Colonic mucosa (tissue), 4 donors: ENCODE data around the gene LY6G6C. TPM values are rescaled to one million over a fixed set of nuclear protein-coding genes. Genes with fewer than 3 reads are reported as not detected.

ENCODE experiments used
- DNase-seq: peaks from one replicate; pipeline ENCODE4 v3.0.0-alpha.2; 2020
- H3K27ac ChIP-seq: fragments of 200-600 bp; one replicate; pipeline ENCODE4 v1.8.0; 2021
- H3K27me3 ChIP-seq: fragments of 200-600 bp; one replicate; pipeline ENCODE4 v1.8.0; 2021
- H3K36me3 ChIP-seq: fragments of 200-600 bp; one replicate; pipeline ENCODE4 v1.8.0; 2021
- H3K4me1 ChIP-seq: fragments of 200-600 bp; one replicate; pipeline ENCODE4 v1.8.0; 2021; ENCODE audit warnings: mild to moderate bottlenecking
- H3K4me3 ChIP-seq: fragments of 200-600 bp; one replicate; pipeline ENCODE4 v1.8.0; 2021
- H3K9ac ChIP-seq, 2 donors: one replicate each; pipeline ENCODE4 v1.7.0; 2013; ENCODE audit warnings: control low read depth in 2 of 2, low read depth in 2 of 2, low read length in 2 of 2
- H3K9me3 ChIP-seq: fragments of 200-600 bp; one replicate; pipeline ENCODE4 v1.8.0; 2021
- intact Hi-C: fragments of 100-400 bp; cut with DNase I; formaldehyde crosslinking; loops from one replicate; pipeline ENCODE4 v1.14.1; 2022
- total RNA-seq, 2 donors: library from RNA; stranded (reverse); fragmentation: NEBNext Ultra II Directional in 1 of 2; extraction: Animal tissue kit (Norgen Biotek cat#: 25700) in 1 of 2; gene quantifications; one replicate each; pipeline ENCODE4 v1.2.1, GENCODE V29; 2021
- TF ChIP-seq, protein P1 (sequence below): fragments of 200-600 bp; IDR thresholded peaks from one replicate; pipeline ENCODE4 v1.8.0; 2022; ENCODE audit warnings: antibody characterized with exemption, mild to moderate bottlenecking
- donor health status: healthy.
- donor health status: DM: no; HTN: no; CAD: no.
- donor health status: DM: no; HTN: no; CAD: no.

Gene LY6G6C
- total RNA-seq, 2 donors from 2014 or later = 2.3 TPM; not detected in 1

DNA sequence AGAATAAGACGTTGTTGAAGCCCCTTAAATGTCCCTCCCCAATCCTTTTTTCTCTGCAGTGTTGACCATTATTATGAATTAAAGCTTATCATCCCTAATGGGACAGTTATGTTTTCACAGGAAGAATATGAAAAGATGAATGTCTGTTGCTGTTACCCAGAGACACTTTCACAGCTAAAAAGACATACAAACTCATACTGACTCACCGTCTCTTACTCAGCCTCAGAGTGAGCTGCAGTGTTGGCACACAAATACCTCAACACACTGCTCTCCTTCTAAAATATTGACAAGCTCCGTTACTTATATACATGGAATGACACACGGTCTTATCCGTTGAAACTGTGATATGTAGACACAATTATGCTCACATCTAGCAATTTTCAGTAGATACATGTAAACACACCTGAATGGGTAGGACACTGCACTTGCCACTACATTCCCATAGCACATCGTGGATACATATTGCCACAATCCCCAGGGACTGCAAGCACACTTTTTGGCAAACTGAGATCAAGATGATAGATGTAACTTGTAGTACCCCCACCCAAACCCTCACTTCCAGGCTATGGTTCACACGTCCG lies 31.3 kb upstream of the LY6G6C start:
- H3K9ac ChIP-seq = no peak overlapping the region
- H3K4me1 ChIP-seq = no peaks in the 10 kb centered on the region
- TF ChIP-seq, protein P1, sequence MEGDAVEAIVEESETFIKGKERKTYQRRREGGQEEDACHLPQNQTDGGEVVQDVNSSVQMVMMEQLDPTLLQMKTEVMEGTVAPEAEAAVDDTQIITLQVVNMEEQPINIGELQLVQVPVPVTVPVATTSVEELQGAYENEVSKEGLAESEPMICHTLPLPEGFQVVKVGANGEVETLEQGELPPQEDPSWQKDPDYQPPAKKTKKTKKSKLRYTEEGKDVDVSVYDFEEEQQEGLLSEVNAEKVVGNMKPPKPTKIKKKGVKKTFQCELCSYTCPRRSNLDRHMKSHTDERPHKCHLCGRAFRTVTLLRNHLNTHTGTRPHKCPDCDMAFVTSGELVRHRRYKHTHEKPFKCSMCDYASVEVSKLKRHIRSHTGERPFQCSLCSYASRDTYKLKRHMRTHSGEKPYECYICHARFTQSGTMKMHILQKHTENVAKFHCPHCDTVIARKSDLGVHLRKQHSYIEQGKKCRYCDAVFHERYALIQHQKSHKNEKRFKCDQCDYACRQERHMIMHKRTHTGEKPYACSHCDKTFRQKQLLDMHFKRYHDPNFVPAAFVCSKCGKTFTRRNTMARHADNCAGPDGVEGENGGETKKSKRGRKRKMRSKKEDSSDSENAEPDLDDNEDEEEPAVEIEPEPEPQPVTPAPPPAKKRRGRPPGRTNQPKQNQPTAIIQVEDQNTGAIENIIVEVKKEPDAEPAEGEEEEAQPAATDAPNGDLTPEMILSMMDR = no peak
- intact Hi-C loops = no loop called here
- no peaks in the 10 kb centered on the region for H3K9me3 ChIP-seq
- no peak for DNase-seq
- H3K36me3 ChIP-seq = no peaks in the 10 kb centered on the region
- no peak overlapping the region for H3K27ac ChIP-seq
- no peak overlapping the region for H3K4me3 ChIP-seq
- H3K27me3 ChIP-seq = no peaks in the 10 kb centered on the region

- no peak for DNase-seq
- TF ChIP-seq, protein P1 = no peak
- Histone ChIP-seq H3K4me1 (no peaks in the 10 kb centered on the region), H3K36me3 (no peaks in the 10 kb centered on the region), H3K9ac (no peak overlapping the region), H3K27me3 (no peaks in the 10 kb centered on the region), H3K9me3 (no peaks in the 10 kb centered on the region), H3K27ac (no peak overlapping the region), H3K4me3 (no peak overlapping the region)
- intact Hi-C loops = no loop called here
Observed at GRCh38 chr6:31750411-31751022, 29.0 kb upstream of the LY6G6C start.

DNA sequence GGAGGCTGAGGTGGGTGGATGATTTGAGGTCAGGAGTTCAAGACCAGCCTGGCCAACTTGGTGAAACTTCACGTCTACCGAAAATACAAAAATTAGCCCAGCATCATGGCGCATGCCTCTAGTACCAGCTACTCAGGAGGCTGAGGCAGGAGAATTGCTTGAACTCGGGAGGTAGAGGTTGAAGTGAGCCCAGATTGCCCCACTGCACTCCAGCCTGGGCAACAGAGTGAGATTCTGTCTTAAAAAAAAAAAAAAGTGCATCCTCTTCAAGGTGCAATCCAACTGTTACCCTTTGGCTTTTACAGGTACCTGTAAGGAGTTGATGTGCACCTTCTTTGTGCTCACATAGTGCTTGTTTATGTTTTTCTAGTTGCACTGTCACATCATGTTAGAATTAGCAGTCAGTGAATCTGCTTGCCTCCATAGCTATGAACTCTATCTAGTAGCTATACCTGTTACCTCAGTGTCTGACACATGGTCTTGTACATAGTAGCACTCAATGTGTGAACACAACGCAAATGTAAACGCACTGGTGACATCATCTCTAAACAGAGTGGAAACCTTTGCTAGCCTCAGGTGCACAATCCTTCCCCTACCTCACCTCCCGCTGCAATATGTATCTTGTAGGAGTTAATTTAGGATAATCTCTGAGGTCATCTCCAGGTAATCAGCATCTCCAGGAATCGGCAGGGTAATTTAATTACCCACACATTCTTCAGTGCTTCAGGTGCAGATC lies 27.9 kb upstream of the LY6G6C start:
- no peaks in the 10 kb centered on the region for H3K9me3 ChIP-seq
- no peak overlapping the region for H3K9ac ChIP-seq
- no peak for DNase-seq
- no peak overlapping the region for H3K4me3 ChIP-seq
- H3K4me1 ChIP-seq = no peaks in the 10 kb centered on the region
- intact Hi-C loops = no loop called here
- H3K27me3 ChIP-seq = no peaks in the 10 kb centered on the region
- H3K27ac ChIP-seq = no peak overlapping the region
- no peaks in the 10 kb centered on the region for H3K36me3 ChIP-seq
- TF ChIP-seq, protein P1 = no peak

DNA sequence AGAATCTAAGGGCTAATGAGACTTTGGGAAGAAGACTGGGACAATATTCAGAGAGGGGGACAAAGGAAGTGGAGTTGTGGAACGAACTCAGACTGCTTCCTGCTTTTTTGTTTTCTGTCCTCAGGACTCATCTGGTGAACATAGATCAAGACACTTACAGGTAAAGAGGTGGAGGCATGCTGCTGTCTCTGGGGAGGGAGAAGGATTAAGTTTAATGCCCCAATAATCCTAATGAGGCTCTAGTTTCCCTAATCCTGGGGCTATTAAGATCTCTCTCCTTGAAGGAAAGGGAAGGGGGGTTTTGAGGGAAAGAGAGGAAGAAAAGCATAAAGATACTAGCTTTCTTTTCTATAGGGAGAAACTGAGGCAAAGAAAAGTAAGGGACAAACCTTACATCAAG lies 22.9 kb upstream of the LY6G6C start:
- TF ChIP-seq, protein P1 = no peak

DNA sequence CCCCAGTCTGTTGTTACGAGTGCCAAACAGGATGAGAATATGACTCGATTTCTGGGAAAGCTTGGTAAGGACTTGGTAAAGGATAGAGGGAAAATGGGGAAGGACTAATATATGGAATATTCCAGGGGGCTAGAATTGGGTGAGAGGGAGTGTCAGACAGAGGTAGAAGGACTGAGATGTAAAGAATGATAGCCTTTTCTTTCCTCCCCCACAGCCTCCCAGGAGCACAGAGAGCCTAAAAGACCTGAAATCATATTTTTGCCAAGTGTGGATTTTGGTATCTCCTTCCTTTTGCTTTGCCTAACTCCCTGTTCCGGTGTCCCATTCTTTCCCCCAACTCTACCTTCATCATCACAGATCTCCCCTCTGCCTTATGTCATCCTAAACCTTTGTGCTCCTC lies 21.3 kb upstream of the LY6G6C start:
- Histone ChIP-seq H3K27me3 (no peaks in the 10 kb centered on the region), H3K9me3 (no peaks in the 10 kb centered on the region), H3K4me1 (peaks cover 4% of the 10 kb centered on the region), H3K27ac (no peak overlapping the region), H3K36me3 (no peaks in the 10 kb centered on the region), H3K4me3 (no peak overlapping the region), H3K9ac (no peak overlapping the region)
- TF ChIP-seq, protein P1 = no peak
- intact Hi-C loops = no loop called here
- DNase-seq = no peak

More for the DNA sequence above, 22.9 kb upstream of the LY6G6C start:
- H3K4me3 ChIP-seq = no peak overlapping the region
- intact Hi-C loops = no loop called here
- H3K36me3 ChIP-seq = no peaks in the 10 kb centered on the region
- H3K4me1 ChIP-seq = no peaks in the 10 kb centered on the region
- H3K27me3 ChIP-seq = no peaks in the 10 kb centered on the region
- no peak overlapping the region for H3K9ac ChIP-seq
- DNase-seq = no peak
- no peak overlapping the region for H3K27ac ChIP-seq
- no peaks in the 10 kb centered on the region for H3K9me3 ChIP-seq
